Measurements from ENCODE around the gene SEMA4D.
"Not testable (repeated sequence)": the region's sequence is repeated elsewhere in the genome, so short reads cannot be mapped to it uniquely, and the experiment has no call there.

Gene SEMA4D

DNA sequence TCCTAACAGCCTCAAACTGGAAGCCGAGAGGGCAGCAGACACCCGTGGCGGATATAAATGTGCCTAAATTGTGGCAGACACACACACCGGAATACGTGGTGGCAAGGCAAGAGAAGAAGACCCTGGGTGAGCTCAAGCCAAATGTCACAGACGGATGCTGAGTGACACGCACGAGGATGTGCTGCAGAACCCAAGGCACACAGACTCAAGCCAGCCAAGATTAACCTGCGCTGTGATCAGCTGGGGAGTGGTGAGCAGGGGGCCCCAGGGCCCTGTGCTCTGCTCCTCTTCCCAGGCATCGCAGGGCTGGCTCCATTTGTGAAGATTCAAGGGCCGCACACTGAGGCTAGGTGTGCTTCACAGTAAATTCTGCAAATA lies 16.4 kb downstream of the SEMA4D start:
- no peak overlapping the region for H3K4me3 ChIP-seq (ENCODE audit: low read length)
- H3K27me3 ChIP-seq (ENCODE audit: insufficient read depth, low read length): no peaks in the 10 kb centered on the region
- H3K9me3 ChIP-seq (ENCODE audit: low read length): peaks cover 4% of the 10 kb centered on the region
- H2AFZ ChIP-seq (ENCODE audit: low read depth, low read length): no peak overlapping the region
- no peaks in the 10 kb centered on the region for H3K36me3 ChIP-seq (ENCODE audit: insufficient read depth, low read length)
- H3K4me1 ChIP-seq (ENCODE audit: insufficient read depth, low read length): peaks cover 3% of the 10 kb centered on the region

DNA sequence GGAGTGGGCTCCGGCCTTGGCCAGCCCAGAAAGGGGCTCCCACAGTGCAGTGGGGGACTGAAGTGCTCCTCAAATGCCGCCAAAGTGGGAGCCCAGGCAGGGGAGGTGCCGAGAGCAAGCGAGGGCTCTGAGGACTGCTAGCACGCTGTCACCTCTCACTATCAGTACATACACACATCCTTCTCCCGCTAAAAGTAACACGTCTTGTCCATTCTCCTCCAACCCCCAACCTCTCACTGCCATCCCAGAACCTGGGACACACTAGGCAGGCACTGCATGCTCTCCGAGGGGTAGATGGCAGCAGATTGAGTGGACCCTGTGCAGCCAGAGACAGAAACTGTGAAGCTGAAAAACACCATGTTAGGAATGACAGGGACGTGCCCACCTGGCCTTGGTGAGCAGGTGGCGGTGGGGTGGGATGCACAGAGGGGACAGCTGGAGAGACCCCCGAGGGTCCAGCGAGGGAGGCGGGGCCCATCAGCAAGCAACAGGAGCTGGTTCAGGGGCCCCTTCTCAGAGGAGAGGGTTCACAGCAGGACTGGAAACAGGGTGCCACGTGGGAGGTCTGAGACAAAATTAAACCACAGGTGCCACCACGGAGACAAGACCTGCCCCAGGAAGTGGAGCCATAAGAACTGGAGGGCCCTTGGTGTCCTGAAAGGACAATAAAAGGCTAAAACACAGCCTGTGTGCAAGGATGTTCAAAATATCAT lies 16.9 kb downstream of the SEMA4D start:
- no peaks in the 10 kb centered on the region for H3K27me3 ChIP-seq (ENCODE audit: insufficient read depth, low read length)
- no peaks in the 10 kb centered on the region for H3K36me3 ChIP-seq (ENCODE audit: insufficient read depth, low read length)
- H3K4me1 ChIP-seq (ENCODE audit: insufficient read depth, low read length): peaks cover 3% of the 10 kb centered on the region
- H3K4me3 ChIP-seq (ENCODE audit: low read length): no peak overlapping the region
- peaks cover 2% of the 10 kb centered on the region for H3K9me3 ChIP-seq (ENCODE audit: low read length)
- no peak overlapping the region for H2AFZ ChIP-seq (ENCODE audit: low read depth, low read length)

DNA sequence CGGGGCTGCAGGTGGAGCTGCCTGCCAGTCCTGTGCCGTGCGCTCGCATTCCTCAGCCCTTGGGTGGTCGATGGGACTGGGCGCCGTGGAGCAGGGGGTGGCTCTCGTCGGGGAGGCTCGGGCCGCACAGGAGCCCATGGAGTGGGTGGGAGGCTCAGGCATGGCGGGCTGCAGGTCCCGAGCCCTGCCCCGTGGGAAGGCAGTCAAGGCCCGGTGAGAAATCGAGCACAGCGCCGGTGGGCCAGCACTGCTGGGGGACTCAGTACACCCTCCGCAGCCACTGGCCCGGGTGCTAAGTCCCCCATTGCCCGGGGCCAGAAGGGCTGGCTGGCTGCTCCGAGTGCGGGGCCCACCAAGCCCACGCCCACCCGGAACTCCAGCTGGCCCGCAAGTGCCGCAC lies 17.5 kb downstream of the SEMA4D start:
- H3K27me3 ChIP-seq (ENCODE audit: insufficient read depth, low read length); H3K4me3 ChIP-seq (ENCODE audit: low read length); H3K9me3 ChIP-seq (ENCODE audit: low read length); H3K36me3 ChIP-seq (ENCODE audit: insufficient read depth, low read length); H3K4me1 ChIP-seq (ENCODE audit: insufficient read depth, low read length); H2AFZ ChIP-seq (ENCODE audit: low read depth, low read length): not testable (repeated sequence)

GRCh38 chr9:89479669-89480011 lies 18.3 kb downstream of the SEMA4D start:
- H3K9me3 ChIP-seq (ENCODE audit: low read length); H3K4me3 ChIP-seq (ENCODE audit: low read length); H3K27me3 ChIP-seq (ENCODE audit: insufficient read depth, low read length); H3K36me3 ChIP-seq (ENCODE audit: insufficient read depth, low read length); H3K4me1 ChIP-seq (ENCODE audit: insufficient read depth, low read length); H2AFZ ChIP-seq (ENCODE audit: low read depth, low read length): not testable (repeated sequence)

DNA sequence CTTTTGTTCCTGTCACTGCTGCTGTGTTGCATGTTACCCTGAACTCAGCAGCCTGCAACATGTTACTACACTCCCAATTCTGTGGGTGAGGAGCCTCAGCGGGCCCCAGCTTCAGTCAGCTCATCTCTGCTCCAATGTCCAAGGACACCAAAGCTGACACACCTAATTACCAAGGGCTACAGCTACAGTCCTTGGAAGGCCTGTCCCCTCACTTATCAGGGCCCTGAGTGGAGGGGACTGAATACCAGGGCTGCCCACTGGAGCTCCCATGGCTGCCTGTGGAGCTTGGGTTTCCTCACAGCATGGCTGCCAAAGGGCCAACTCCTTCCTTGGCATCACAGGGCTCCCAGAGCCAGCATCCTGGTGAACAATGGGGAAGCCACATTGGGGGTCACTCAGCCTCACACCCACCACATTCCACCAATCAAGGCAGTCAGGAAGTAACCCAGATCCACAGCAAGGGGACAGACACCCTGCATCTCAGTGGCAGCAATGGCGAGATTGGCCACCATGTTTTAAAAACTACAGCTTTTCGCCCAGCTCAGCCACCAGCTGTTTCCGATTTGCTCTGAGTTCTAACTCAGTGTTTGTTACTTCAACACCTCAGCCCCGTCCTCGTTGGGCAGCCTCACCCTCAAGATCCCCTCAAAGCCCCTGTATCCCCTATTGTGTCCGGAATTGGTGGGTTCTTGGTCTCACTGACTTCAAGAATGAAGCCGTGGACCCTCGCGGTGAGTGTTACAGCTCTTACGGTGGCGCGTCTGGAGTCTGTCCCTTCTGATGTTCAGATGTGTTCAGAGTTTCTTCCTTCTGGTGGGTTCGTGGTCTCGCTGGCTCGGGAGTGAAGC lies 18.9 kb downstream of the SEMA4D start:
- H3K4me1 ChIP-seq (ENCODE audit: insufficient read depth, low read length): peaks cover 3% of the 10 kb centered on the region
- H3K27me3 ChIP-seq (ENCODE audit: insufficient read depth, low read length): no peaks in the 10 kb centered on the region
- H3K36me3 ChIP-seq (ENCODE audit: insufficient read depth, low read length): no peaks in the 10 kb centered on the region
- H2AFZ ChIP-seq (ENCODE audit: low read depth, low read length): no peak overlapping the region
- no peaks in the 10 kb centered on the region for H3K9me3 ChIP-seq (ENCODE audit: low read length)
- no peak overlapping the region for H3K4me3 ChIP-seq (ENCODE audit: low read length)

GRCh38 chr9:89477811-89478630 lies 19.9 kb downstream of the SEMA4D start:
- H3K4me3 ChIP-seq (ENCODE audit: low read length): no peak overlapping the region
- no peaks in the 10 kb centered on the region for H3K9me3 ChIP-seq (ENCODE audit: low read length)
- no peak overlapping the region for H2AFZ ChIP-seq (ENCODE audit: low read depth, low read length)
- H3K27me3 ChIP-seq (ENCODE audit: insufficient read depth, low read length): no peaks in the 10 kb centered on the region
- H3K4me1 ChIP-seq (ENCODE audit: insufficient read depth, low read length): peaks cover 3% of the 10 kb centered on the region
- no peaks in the 10 kb centered on the region for H3K36me3 ChIP-seq (ENCODE audit: insufficient read depth, low read length)

GRCh38 chr9:89477384-89477783 lies 20.5 kb downstream of the SEMA4D start:
- Histone ChIP-seq H3K36me3 (ENCODE audit: insufficient read depth, low read length) (no peaks in the 10 kb centered on the region), H3K27me3 (ENCODE audit: insufficient read depth, low read length) (no peaks in the 10 kb centered on the region), H3K4me3 (ENCODE audit: low read length) (no peak overlapping the region), H2AFZ (ENCODE audit: low read depth, low read length) (no peak overlapping the region), H3K4me1 (ENCODE audit: insufficient read depth, low read length) (peaks cover 3% of the 10 kb centered on the region), H3K9me3 (ENCODE audit: low read length) (no peaks in the 10 kb centered on the region)

DNA sequence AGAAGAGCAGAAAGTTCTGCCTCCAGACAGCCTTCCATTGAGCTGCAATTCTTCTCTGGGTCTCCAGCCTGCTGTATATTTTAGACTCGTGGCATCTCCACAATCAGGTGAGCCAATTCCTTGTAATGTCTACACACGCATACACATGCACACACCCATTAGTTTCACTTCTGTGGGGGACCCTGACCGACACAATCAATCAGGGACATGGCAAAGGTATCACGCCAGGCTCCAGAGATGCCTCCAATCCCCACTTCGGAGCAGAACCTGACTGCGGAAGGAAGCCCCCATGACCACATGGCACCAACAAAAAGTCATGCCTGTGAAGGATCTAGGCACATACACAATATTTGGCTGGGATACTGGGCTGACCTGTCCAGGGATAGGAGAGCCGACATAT lies 21.4 kb downstream of the SEMA4D start:
- Histone ChIP-seq H3K36me3 (ENCODE audit: insufficient read depth, low read length) (no peaks in the 10 kb centered on the region), H2AFZ (ENCODE audit: low read depth, low read length) (no peak overlapping the region), H3K4me1 (ENCODE audit: insufficient read depth, low read length) (peaks cover 3% of the 10 kb centered on the region), H3K9me3 (ENCODE audit: low read length) (no peaks in the 10 kb centered on the region), H3K27me3 (ENCODE audit: insufficient read depth, low read length) (no peaks in the 10 kb centered on the region), H3K4me3 (ENCODE audit: low read length) (no peak overlapping the region)

GRCh38 chr9:89475891-89476440 lies 21.9 kb downstream of the SEMA4D start:
- Histone ChIP-seq H3K4me3 (ENCODE audit: low read length) (no peak overlapping the region), H3K27me3 (ENCODE audit: insufficient read depth, low read length) (no peaks in the 10 kb centered on the region), H3K36me3 (ENCODE audit: insufficient read depth, low read length) (no peaks in the 10 kb centered on the region), H2AFZ (ENCODE audit: low read depth, low read length) (no peak overlapping the region), H3K4me1 (ENCODE audit: insufficient read depth, low read length) (peaks cover 4% of the 10 kb centered on the region), H3K9me3 (ENCODE audit: low read length) (no peaks in the 10 kb centered on the region)

GRCh38 chr9:89474939-89475338 lies 23.0 kb downstream of the SEMA4D start:
- H3K27me3 ChIP-seq (ENCODE audit: insufficient read depth, low read length): no peaks in the 10 kb centered on the region
- H3K4me1 ChIP-seq (ENCODE audit: insufficient read depth, low read length): peaks cover 12% of the 10 kb centered on the region
- H3K4me3 ChIP-seq (ENCODE audit: low read length): no peak overlapping the region
- no peak overlapping the region for H2AFZ ChIP-seq (ENCODE audit: low read depth, low read length)
- H3K9me3 ChIP-seq (ENCODE audit: low read length): no peaks in the 10 kb centered on the region
- H3K36me3 ChIP-seq (ENCODE audit: insufficient read depth, low read length): no peaks in the 10 kb centered on the region

GRCh38 chr9:89473762-89474469 lies 24.0 kb downstream of the SEMA4D start:
- peaks cover 18% of the 10 kb centered on the region for H3K4me1 ChIP-seq (ENCODE audit: insufficient read depth, low read length)
- no peak overlapping the region for H2AFZ ChIP-seq (ENCODE audit: low read depth, low read length)
- H3K27me3 ChIP-seq (ENCODE audit: insufficient read depth, low read length): no peaks in the 10 kb centered on the region
- H3K4me3 ChIP-seq (ENCODE audit: low read length): no peak overlapping the region
- H3K9me3 ChIP-seq (ENCODE audit: low read length): no peaks in the 10 kb centered on the region
- H3K36me3 ChIP-seq (ENCODE audit: insufficient read depth, low read length): no peaks in the 10 kb centered on the region

DNA sequence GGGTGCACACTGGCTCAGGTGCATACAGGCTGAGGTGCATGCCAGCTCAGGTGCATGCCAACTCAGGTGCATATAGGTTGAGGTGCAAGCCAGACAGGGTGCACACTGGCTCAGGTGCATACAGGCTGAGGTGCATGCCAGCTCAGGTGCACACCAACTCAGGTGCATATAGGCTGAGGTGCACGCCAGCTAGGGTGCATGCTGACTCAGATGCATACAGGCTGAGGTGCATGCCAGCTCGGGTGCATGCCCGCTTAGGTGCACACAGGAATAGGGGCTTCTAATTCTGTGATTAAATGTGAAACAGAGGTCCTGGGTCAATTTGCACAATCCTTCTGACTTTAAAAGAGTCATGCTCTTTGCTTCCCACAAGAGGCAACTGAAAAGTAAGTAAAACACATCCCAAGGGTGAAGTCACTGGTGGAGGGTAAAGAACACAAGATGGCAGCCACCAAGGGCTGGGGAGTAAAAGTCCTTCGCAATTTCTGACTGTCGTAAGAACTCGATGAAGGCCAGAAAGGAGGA lies 26.1 kb downstream of the SEMA4D start:
- peaks cover 16% of the 10 kb centered on the region for H3K4me1 ChIP-seq (ENCODE audit: insufficient read depth, low read length)

More for the DNA sequence above, 26.1 kb downstream of the SEMA4D start:
- not testable (repeated sequence) for H3K27me3 ChIP-seq (ENCODE audit: insufficient read depth, low read length); H3K36me3 ChIP-seq (ENCODE audit: insufficient read depth, low read length); H3K4me3 ChIP-seq (ENCODE audit: low read length); H3K9me3 ChIP-seq (ENCODE audit: low read length); H2AFZ ChIP-seq (ENCODE audit: low read depth, low read length)
